Endometrial microvascular endothelial cells (primary cell): Measurements from ENCODE around the gene MYORG. TPM values are rescaled to one million over a fixed set of nuclear protein-coding genes. Genes with fewer than 3 reads are reported as not detected.

Experiments used
- total RNA-seq: library from RNA; depleted of rRNA; stranded (reverse); fragments of >200 nt; gene quantifications from one replicate; pipeline ENCODE4 v1.2.3, GENCODE V29; 2015; ENCODE audit errors: inconsistent ontology term

The MYORG gene
- total RNA-seq, 1 donor from 2014 or later: 10.4 TPM

Other genes with a start within 250 kb of the MYORG start
- 41.5 TPM for gene UBAP1, start 197.9 kb downstream of the MYORG start, total RNA-seq
- 3.7 TPM for gene KIF24, start 47.6 kb downstream of the MYORG start, total RNA-seq
- 57.6 TPM for gene NUDT2, start 47.3 kb downstream of the MYORG start, total RNA-seq
- 22.7 TPM for gene FAM219A, start 81.7 kb upstream of the MYORG start, total RNA-seq
- gene DNAI1, start 81.9 kb upstream of the MYORG start, total RNA-seq: not detected
- gene ENHO, start 146.1 kb upstream of the MYORG start, total RNA-seq: 0.09 TPM
- not detected for gene CNTFR, start 212.8 kb upstream of the MYORG start, total RNA-seq
- 39.7 TPM for gene RPP25L, start 235.2 kb upstream of the MYORG start, total RNA-seq
- 101 TPM for gene DCTN3, start 243.6 kb upstream of the MYORG start, total RNA-seq